Endothelial cell of umbilical vein (primary cell): ENCODE measurements around the gene ARID5A. TPM values are rescaled to one million over a fixed set of nuclear protein-coding genes. Genes with fewer than 3 reads are reported as not detected.

Experiments
- BruUV-seq: library from RNA; stranded (reverse); fragments of 400-500 nt; replicated peaks from 2 replicates; lab custom pipeline; 2021; lab: Mats Ljungman, UMichigan
- CTCF ChIA-PET: fragments of 300-600, 350-600 bp; sonication (Branson Sonifier 250); formaldehyde crosslinking; loops from one replicate; lab custom pipeline; 2021; ENCODE audit warnings: antibody characterized with exemption, inconsistent platforms; lab: Charles Lee
- POLR2A ChIA-PET: fragments of 300-600, 350-600 bp; sonication (Branson Sonifier 250); formaldehyde crosslinking; loops from one replicate; lab custom pipeline; 2021; ENCODE audit warnings: antibody characterized with exemption, inconsistent platforms; lab: Charles Lee
- DNase-seq: peaks from one replicate; pipeline ENCODE4 v3.0.0-alpha.2; 2011; ENCODE audit warnings: low read depth, low spot score
- FAIRE-seq: peaks from 2 replicates; lab custom pipeline; 2011; peaks lifted over from hg19 to GRCh38; lab: Jason Lieb, UNC
- H2AFZ ChIP-seq: 2 replicates; pipeline ENCODE4 v1.6.0; 2012; ENCODE audit warnings: low read depth, low read length, control low read depth, inconsistent platforms
- H3K27ac ChIP-seq: 2 replicates; pipeline ENCODE4 v1.5.1; 2011; ENCODE audit warnings: low read depth, mild to moderate bottlenecking, control low read depth, low read length, moderate library complexity; ENCODE audit not compliant: insufficient read depth
- H3K27me3 ChIP-seq, 2 experiments: 2 replicates each; pipeline versions ENCODE4 v1.6.0 to v1.6.1; 2011; ENCODE audit warnings: low read length in 2 of 2, mixed read lengths in 1 of 2; ENCODE audit not compliant: control insufficient read depth in 2 of 2, insufficient read depth in 2 of 2
- H3K36me3 ChIP-seq, 2 experiments: 2 replicates in 1 of 2; 3 replicates in 1 of 2; pipeline ENCODE4 v1.5.1; 2011; ENCODE audit warnings: low read length in 2 of 2, mild to moderate bottlenecking in 1 of 2, moderate library complexity in 1 of 2; ENCODE audit not compliant: control insufficient read depth in 2 of 2, insufficient read depth in 2 of 2; ENCODE audit errors: extremely low read depth in 1 of 2
- H3K4me1 ChIP-seq: 3 replicates; pipeline ENCODE4 v1.5.1; 2011; ENCODE audit warnings: mild to moderate bottlenecking, low read length; ENCODE audit not compliant: control insufficient read depth, insufficient read depth; ENCODE audit errors: extremely low read depth
- H3K4me2 ChIP-seq: 2 replicates; pipeline ENCODE4 v1.6.1; 2011; ENCODE audit warnings: low read length, control low read depth, mixed read lengths; ENCODE audit not compliant: insufficient read depth
- H3K4me3 ChIP-seq, 3 experiments: fragments of 200-600 bp in 1 of 3; sonication (generic), shearing (Covaris generic) in 1 of 3; replicated peaks in 1 of 3; 2 replicates each; pipeline ENCODE4 v1.5.1; 2011 to 2016; ENCODE audit warnings: control low read depth in 3 of 3, low read length in 3 of 3, mild to moderate bottlenecking in 2 of 3, inconsistent platforms in 1 of 3, low read depth in 1 of 3, moderate library complexity in 1 of 3; ENCODE audit not compliant: insufficient read depth in 1 of 3
- H3K79me2 ChIP-seq: 2 replicates; pipeline ENCODE4 v1.6.0; 2012; ENCODE audit warnings: low read length, inconsistent platforms; ENCODE audit not compliant: control insufficient read depth, insufficient read depth
- H3K9ac ChIP-seq: replicated peaks from 2 replicates; pipeline ENCODE3; 2011; ENCODE audit warnings: low read length, control low read depth; ENCODE audit not compliant: insufficient read depth; ENCODE audit errors: extremely low read depth
- H3K9me1 ChIP-seq: replicated peaks from 3 replicates; pipeline ENCODE4 v1.6.0; 2011; ENCODE audit warnings: mild to moderate bottlenecking, low read length; ENCODE audit not compliant: control insufficient read depth, insufficient read depth; ENCODE audit errors: extremely low read depth
- H3K9me3 ChIP-seq: replicated peaks from 2 replicates; pipeline ENCODE4 v1.5.1; 2012; ENCODE audit warnings: low read length, inconsistent platforms; ENCODE audit not compliant: control insufficient read depth, insufficient read depth
- H4K20me1 ChIP-seq: replicated peaks from 2 replicates; pipeline ENCODE3; 2011; ENCODE audit warnings: mild to moderate bottlenecking, low read length; ENCODE audit not compliant: control insufficient read depth, insufficient read depth; ENCODE audit errors: extremely low read depth
- CTCF ChIP-seq, 2 donors: IDR thresholded peaks; 1 replicate in 1 of 2; 2 replicates in 1 of 2; pipeline ENCODE4 v1.5.1; 2011; ENCODE audit warnings: low read length in 2 of 2, mild to moderate bottlenecking in 2 of 2, moderate library complexity in 2 of 2, control low read depth in 1 of 2, inconsistent platforms in 1 of 2, low read depth in 1 of 2; ENCODE audit not compliant: insufficient read depth in 1 of 2; ENCODE audit errors: extremely low read depth in 1 of 2
- EZH2 ChIP-seq: IDR thresholded peaks from 2 replicates; pipeline ENCODE4 v1.6.1; 2012; ENCODE audit warnings: borderline replicate concordance, low read depth, mild to moderate bottlenecking, moderate library complexity, low read length, inconsistent platforms; ENCODE audit not compliant: severe bottlenecking
- FOS ChIP-seq: IDR thresholded peaks from 2 replicates; pipeline ENCODE4 v1.6.1; 2011; ENCODE audit warnings: mild to moderate bottlenecking, low read length, moderate library complexity, borderline replicate concordance; ENCODE audit not compliant: insufficient read depth
- GATA2 ChIP-seq: IDR thresholded peaks from 2 replicates; pipeline ENCODE4 v1.7.0; 2011; ENCODE audit warnings: low read depth, mild to moderate bottlenecking, moderate library complexity, mixed read lengths, low read length; ENCODE audit not compliant: insufficient read length, insufficient read depth
- MYC ChIP-seq: IDR thresholded peaks from one replicate; pipeline ENCODE4 v1.6.1; 2011; ENCODE audit warnings: mild to moderate bottlenecking, low read depth, low read length
- POLR2A ChIP-seq: IDR thresholded peaks from 2 replicates; pipeline ENCODE4 v1.6.1; 2012; ENCODE audit warnings: low read depth, mild to moderate bottlenecking, control low read depth, low read length
- POLR2AphosphoS5 ChIP-seq: IDR thresholded peaks from 2 replicates; pipeline ENCODE4 v1.6.1; 2012; ENCODE audit warnings: low read depth, mild to moderate bottlenecking, control low read depth, low read length, moderate library complexity; ENCODE audit not compliant: insufficient read depth
- dilution Hi-C: fragments of 300-500 bp; cut with MboI; formaldehyde crosslinking; loops from one replicate; pipeline ENCODE4 v1.15.0; 2019; ENCODE audit warnings: low sequenced_read_pairs; ENCODE audit not compliant: extremely low pct_ligation_motif_present
- intact Hi-C: fragments of 100-400 bp; cut with micrococcal nuclease; formaldehyde crosslinking; loops from one replicate; pipeline ENCODE4 v1.10.0; 2022
- polyA plus RNA-seq, 4 experiments: library from polyadenylated mRNA; depleted of rRNA in 3 of 4; stranded (reverse) in 3 of 4; unstranded in 1 of 4; fragments of >200 nt; gene quantifications; 2 replicates each; pipeline versions ENCODE4 v1.2.1 to v1.2.3, GENCODE V29; 2011 to 2012; ENCODE audit warnings: missing spikeins in 1 of 4
- total RNA-seq: library from RNA; stranded (reverse); gene quantifications from 2 replicates; pipeline ENCODE4 v1.2.3, GENCODE V29; 2021
- TF ChIP-seq, protein P1 (sequence below): IDR thresholded peaks from 2 replicates; pipeline ENCODE4 v1.6.1; 2011; ENCODE audit not compliant: insufficient read depth, insufficient read length

ARID5A gene
- total and polyA plus RNA-seq, 2 donors (not counting 3 experiments of a cell fraction or from before 2014, with no cell fraction given) = 18.0 to 24.7 TPM

- DNase-seq (no peak), FAIRE-seq (no peak)
- H3K27ac ChIP-seq = no peak overlapping the region
- H3K9ac ChIP-seq = no peak overlapping the region
- H3K36me3 ChIP-seq = peaks cover 30 to 31% of the 10 kb centered on the region in 2 experiments
- no peaks in the 10 kb centered on the region for H3K4me1 ChIP-seq
- H3K79me2 ChIP-seq = no peaks in the 10 kb centered on the region
- TF ChIP-seq, protein P1, sequence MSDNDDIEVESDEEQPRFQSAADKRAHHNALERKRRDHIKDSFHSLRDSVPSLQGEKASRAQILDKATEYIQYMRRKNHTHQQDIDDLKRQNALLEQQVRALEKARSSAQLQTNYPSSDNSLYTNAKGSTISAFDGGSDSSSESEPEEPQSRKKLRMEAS = no peak
- no peak for TF ChIP-seq POLR2AphosphoS5
- TF ChIP-seq POLR2A = no peak
- TF ChIP-seq EZH2 = no peak
- no peak for TF ChIP-seq FOS
- TF ChIP-seq GATA2 = no peak
- no peak for TF ChIP-seq CTCF (IDR thresholded peaks at IDR 0.05; ENCODE audit: extremely low read depth in 1 of 2, insufficient read depth in 1 of 2, low read depth in 1 of 2, low read length in 2 of 2)
- no peak for TF ChIP-seq MYC
- no peaks in the 10 kb centered on the region for H4K20me1 ChIP-seq
- no peak overlapping the region for H3K4me3 ChIP-seq
- no peaks in the 10 kb centered on the region for H3K9me3 ChIP-seq
- intact Hi-C loops = no loop called here
- H3K4me2 ChIP-seq = no peak overlapping the region
- no peak overlapping the region for H2AFZ ChIP-seq
- no peaks in the 10 kb centered on the region for H3K27me3 ChIP-seq
- dilution Hi-C loops = no loop called here
- no peaks in the 10 kb centered on the region for H3K9me1 ChIP-seq
- CTCF ChIA-PET = interaction anchor here (2.9 to 3.0 kb wide), 2 partner anchors 10 to 40 kb away, joined by 11 to 13 read pairs; no protein-coding TSS in a partner anchor
- POLR2A ChIA-PET = no interaction called here
- BruUV-seq = no TSS peak
These were observed 58.2 kb downstream of the ARID5A start for GRCh38 chr2:96594691-96595152.
